H1 (cell line): Measurements from ENCODE around the gene COL26A1. TPM values are rescaled to one million over a fixed set of nuclear protein-coding genes. Genes with fewer than 3 reads are reported as not detected.

Source experiments
- CTCF ChIA-PET: fragments of 300-600 bp; sonication (Branson Sonifier 250); formaldehyde crosslinking; loops from one replicate; lab custom pipeline; 2021; ENCODE audit not compliant: partially characterized antibody; lab: Charles Lee
- POLR2A ChIA-PET: fragments of 300-600 bp; sonication (Branson Sonifier 250); formaldehyde crosslinking; loops from one replicate; lab custom pipeline; 2021; ENCODE audit warnings: inconsistent platforms; ENCODE audit not compliant: partially characterized antibody; lab: Charles Lee
- DNase-seq, 2 experiments: peaks; one replicate each; pipeline versions ENCODE4 v3.0.0 to v3.0.0-alpha.2; 2010 to 2022; ENCODE audit warnings: low spot score in 2 of 2, low read depth in 1 of 2, mixed read lengths in 1 of 2
- FAIRE-seq: peaks from 2 replicates; lab custom pipeline; 2011; peaks lifted over from hg19 to GRCh38; lab: Jason Lieb, UNC
- H2AFZ ChIP-seq: 2 replicates; pipeline ENCODE4 v1.8.1; 2012; ENCODE audit warnings: low read length, inconsistent platforms
- H2AK5ac ChIP-seq: 2 replicates; pipeline ENCODE4 v1.6.1; 2013; ENCODE audit warnings: low read depth, low read length
- H2BK120ac ChIP-seq: replicated peaks from 2 replicates; pipeline ENCODE3; 2013; ENCODE audit warnings: low read depth, low read length, inconsistent platforms
- H2BK12ac ChIP-seq: 2 replicates; pipeline ENCODE4 v1.6.1; 2013; ENCODE audit warnings: low read depth, low read length
- H2BK15ac ChIP-seq: 2 replicates; pipeline ENCODE4 v1.6.1; 2013; ENCODE audit warnings: low read length
- H2BK20ac ChIP-seq: 2 replicates; pipeline ENCODE4 v1.6.1; 2013; ENCODE audit warnings: low read length
- H2BK5ac ChIP-seq: 2 replicates; pipeline ENCODE4 v1.6.1; 2013; ENCODE audit warnings: low read depth, low read length
- H3K14ac ChIP-seq: 2 replicates; pipeline ENCODE4 v1.6.1; 2013; ENCODE audit warnings: inconsistent platforms; ENCODE audit not compliant: insufficient read length
- H3K18ac ChIP-seq: 2 replicates; pipeline ENCODE4 v1.6.1; 2013; ENCODE audit warnings: low read length; ENCODE audit errors: extremely low read depth
- H3K23ac ChIP-seq: 2 replicates; pipeline ENCODE4 v1.6.1; 2013; ENCODE audit warnings: inconsistent platforms; ENCODE audit not compliant: insufficient read length
- H3K23me2 ChIP-seq: 2 replicates; pipeline ENCODE4 v1.6.1; 2013; ENCODE audit warnings: low read depth, low read length
- H3K27ac ChIP-seq: 2 replicates; pipeline ENCODE4 v1.6.1; 2011; ENCODE audit warnings: low read depth, low read length, inconsistent platforms
- H3K27me3 ChIP-seq, 4 experiments: replicated peaks in 1 of 4; 1 replicate in 1 of 4; 2 replicates in 3 of 4; pipeline versions ENCODE4 v1.6.1 to v1.8.1; 2011 to 2013; ENCODE audit warnings: low read length in 3 of 4, mild to moderate bottlenecking in 3 of 4, inconsistent platforms in 2 of 4, mixed read lengths in 2 of 4, moderate library complexity in 1 of 4; ENCODE audit not compliant: control insufficient read depth in 3 of 4, insufficient read depth in 3 of 4; ENCODE audit errors: extremely low read depth in 1 of 4
- H3K36me3 ChIP-seq, 4 experiments: 2 replicates each; pipeline versions ENCODE4 v1.6.1 to v1.8.1; 2011 to 2013; ENCODE audit warnings: mild to moderate bottlenecking in 4 of 4, low read length in 3 of 4, moderate library complexity in 2 of 4, control low read depth in 1 of 4, inconsistent platforms in 1 of 4; ENCODE audit not compliant: insufficient read depth in 4 of 4, control insufficient read depth in 2 of 4
- H3K4ac ChIP-seq: replicated peaks from 2 replicates; pipeline ENCODE3; 2013; ENCODE audit warnings: low read length, low read depth, mixed read lengths, inconsistent platforms; ENCODE audit not compliant: insufficient read length
- H3K4me1 ChIP-seq, 4 experiments: replicated peaks in 1 of 4; 1 replicate in 1 of 4; 2 replicates in 3 of 4; pipeline versions ENCODE4 v1.6.1 to v1.8.1; 2011 to 2013; ENCODE audit warnings: low read length in 3 of 4, inconsistent platforms in 2 of 4, mixed read lengths in 1 of 4; ENCODE audit not compliant: insufficient read depth in 4 of 4, control insufficient read depth in 3 of 4
- H3K4me2 ChIP-seq, 2 experiments: 2 replicates each; pipeline versions ENCODE4 v1.6.1 to v1.8.1; 2011 to 2013; ENCODE audit warnings: low read depth in 2 of 2, low read length in 2 of 2, control low read depth in 1 of 2, inconsistent platforms in 1 of 2, mild to moderate bottlenecking in 1 of 2; ENCODE audit not compliant: insufficient read depth in 1 of 2
- H3K4me3 ChIP-seq, 4 experiments: fragments of 200-600, 300-600 bp in 1 of 4; sonication (generic), shearing (Covaris generic), sonication (Bioruptor Twin) in 1 of 4; 2 replicates each; pipeline versions ENCODE4 v1.5.1 to v1.8.1; 2011 to 2016; ENCODE audit warnings: low read length in 4 of 4, low read depth in 3 of 4, control low read depth in 2 of 4, inconsistent platforms in 2 of 4, mild to moderate bottlenecking in 2 of 4, mixed read lengths in 1 of 4, moderate library complexity in 1 of 4; ENCODE audit not compliant: insufficient read depth in 2 of 4; ENCODE audit errors: extremely low read depth in 1 of 4
- H3K56ac ChIP-seq: replicated peaks from 2 replicates; pipeline ENCODE3; 2013; ENCODE audit warnings: low read depth, mild to moderate bottlenecking, mixed read lengths, low read length, inconsistent platforms; ENCODE audit not compliant: insufficient read length
- H3K79me1 ChIP-seq: 2 replicates; pipeline ENCODE4 v1.6.1; 2013; ENCODE audit warnings: low read depth, low read length, control low read depth
- H3K79me2 ChIP-seq, 2 experiments: 2 replicates each; pipeline versions ENCODE4 v1.6.1 to v1.8.1; 2012 to 2013; ENCODE audit warnings: low read length in 2 of 2, mild to moderate bottlenecking in 2 of 2, inconsistent platforms in 1 of 2; ENCODE audit not compliant: insufficient read depth in 2 of 2, control insufficient read depth in 1 of 2
- H3K9ac ChIP-seq, 4 experiments: replicated peaks in 1 of 4; 1 replicate in 1 of 4; 2 replicates in 3 of 4; pipeline versions ENCODE4 v1.6.1 to v1.8.1; 2011 to 2013; ENCODE audit warnings: low read depth in 3 of 4, low read length in 3 of 4, control low read depth in 2 of 4, mild to moderate bottlenecking in 2 of 4, moderate library complexity in 2 of 4, inconsistent platforms in 1 of 4; ENCODE audit errors: extremely low read depth in 1 of 4
- H3K9me3 ChIP-seq, 2 experiments: 2 replicates each; pipeline versions ENCODE4 v1.6.1 to v1.8.1; 2012 to 2013; ENCODE audit warnings: mild to moderate bottlenecking in 2 of 2, moderate library complexity in 2 of 2, control low read depth in 1 of 2, inconsistent platforms in 1 of 2, low read depth in 1 of 2, low read length in 1 of 2, mixed read lengths in 1 of 2; ENCODE audit not compliant: insufficient read depth in 2 of 2
- H4K20me1 ChIP-seq, 2 experiments: replicated peaks in 1 of 2; 2 replicates each; pipeline versions ENCODE3 to v1.8.1; 2011 to 2013; ENCODE audit warnings: inconsistent platforms in 2 of 2, low read length in 2 of 2, mild to moderate bottlenecking in 1 of 2; ENCODE audit not compliant: insufficient read depth in 2 of 2, control insufficient read depth in 1 of 2
- H4K5ac ChIP-seq: 2 replicates; pipeline ENCODE4 v1.6.1; 2013; ENCODE audit warnings: low read length, low read depth, mixed read lengths, inconsistent platforms; ENCODE audit not compliant: insufficient read length
- H4K8ac ChIP-seq: 2 replicates; pipeline ENCODE4 v1.8.0; 2013; ENCODE audit warnings: mild to moderate bottlenecking, moderate library complexity, low read length, inconsistent platforms; ENCODE audit not compliant: insufficient read depth; ENCODE audit errors: extremely low read depth
- H4K91ac ChIP-seq: replicated peaks from 2 replicates; pipeline ENCODE3; 2013; ENCODE audit warnings: low read length, mixed read lengths, inconsistent platforms; ENCODE audit not compliant: insufficient read length
- ASH2L ChIP-seq: fragments of 200-600, 300-600 bp; sonication (generic); IDR thresholded peaks from one replicate; pipeline ENCODE4 v1.7.1; 2017; ENCODE audit warnings: low read length
- BACH1 ChIP-seq: IDR thresholded peaks from 2 replicates; pipeline ENCODE4 v1.6.1; 2012; ENCODE audit warnings: low read length, improper control_type of control experiment
- BCL11A ChIP-seq, 2 experiments: IDR thresholded peaks; one replicate each; pipeline ENCODE4 v1.6.1; 2011; ENCODE audit warnings: low read depth in 2 of 2, low read length in 2 of 2, mild to moderate bottlenecking in 2 of 2
- CTBP2 ChIP-seq: IDR thresholded peaks from 2 replicates; pipeline ENCODE4 v1.7.0; 2011; ENCODE audit warnings: borderline replicate concordance, mild to moderate bottlenecking, moderate library complexity, mixed read lengths, low read length; ENCODE audit not compliant: insufficient read depth, insufficient read length
- EZH2 ChIP-seq: fragments of 200-600 bp; sonication (generic); IDR thresholded peaks from 2 replicates; pipeline ENCODE4 v1.7.1; 2012; ENCODE audit warnings: low read depth, mild to moderate bottlenecking, moderate library complexity, low read length, inconsistent platforms; ENCODE audit not compliant: severe bottlenecking
- KDM4A ChIP-seq: IDR thresholded peaks from one replicate; pipeline ENCODE4 v1.7.1; 2012; ENCODE audit warnings: low read depth, mild to moderate bottlenecking, moderate library complexity, low read length, inconsistent platforms; ENCODE audit not compliant: severe bottlenecking
- RAD21 ChIP-seq, 2 experiments: IDR thresholded peaks in 1 of 2; conservative IDR thresholded peaks in 1 of 2; 2 replicates each; pipeline ENCODE4 v1.6.1; 2011; ENCODE audit warnings: low read depth in 2 of 2, low read length in 2 of 2, improper control_type of control experiment in 1 of 2, inconsistent platforms in 1 of 2, mild to moderate bottlenecking in 1 of 2, moderate library complexity in 1 of 2
- RFX5 ChIP-seq: IDR thresholded peaks from 2 replicates; pipeline ENCODE4 v1.6.1; 2011; ENCODE audit warnings: low read depth, low read length, improper control_type of control experiment, borderline replicate concordance
- RXRA ChIP-seq: IDR thresholded peaks from 2 replicates; pipeline ENCODE4 v1.6.1; 2011; ENCODE audit warnings: low read depth, mild to moderate bottlenecking, low read length, moderate library complexity; ENCODE audit not compliant: insufficient read depth
- SIN3A ChIP-seq, 2 experiments: IDR thresholded peaks in 1 of 2; conservative IDR thresholded peaks in 1 of 2; 2 replicates each; pipeline ENCODE4 v1.6.1; 2011 to 2012; ENCODE audit warnings: low read length in 2 of 2, improper control_type of control experiment in 1 of 2, low read depth in 1 of 2, mild to moderate bottlenecking in 1 of 2
- SIX5 ChIP-seq: IDR thresholded peaks from 2 replicates; pipeline ENCODE4 v1.6.1; 2011; ENCODE audit warnings: mild to moderate bottlenecking, low read depth, low read length
- YY1 ChIP-seq: IDR thresholded peaks from 2 replicates; pipeline ENCODE4 v1.6.1; 2011; ENCODE audit warnings: low read depth, mild to moderate bottlenecking, low read length
- WGBS, 2 experiments: shearing (Covaris generic) in 1 of 2; methylation state at CpG; one replicate each; pipeline versions ENCODE4 v1.1.6 to v1.1.7; 2013 to 2015; ENCODE audit warnings: low lambda C conversion rate in 2 of 2, mixed read lengths in 2 of 2, inconsistent platforms in 1 of 2, low coverage in 1 of 2, missing lambda C conversion rate in 1 of 2; ENCODE audit not compliant: insufficient replicate concordance in 2 of 2, insufficient coverage in 1 of 2, insufficient read length in 1 of 2; ENCODE audit errors: extremely low coverage in 1 of 2, missing lambda C conversion rate in 1 of 2; 5-methylcytosine and 5-hydroxymethylcytosine counted together
- polyA plus RNA-seq, 7 experiments: library from polyadenylated mRNA; depleted of rRNA in 3 of 7; stranded (reverse) in 5 of 7; unstranded in 2 of 7; fragments of >200 nt in 5 of 7; fragments of 200-250 nt in 2 of 7; gene quantifications; 1 replicate in 5 of 7; 2 replicates in 1 of 7; 4 replicates in 1 of 7; pipeline versions ENCODE4 v1.2.1 to v1.2.3, GENCODE V29; 2011 to 2013; ENCODE audit warnings: missing spikeins in 2 of 7, mixed read lengths in 2 of 7
- total RNA-seq: library from RNA; stranded (reverse); fragmentation: NEBNext Ultra II Directional; extraction: Animal tissue kit (Norgen Biotek cat#: 25700); gene quantifications from 2 replicates; pipeline ENCODE4 v1.2.1, GENCODE V29; 2021

COL26A1 gene
- total and polyA plus RNA-seq, 2 of the 8 experiments (the other 6 are each of a cell fraction or from before 2014, with no cell fraction given), result 51.1 to 68.8 TPM

- Histone ChIP-seq H3K23me2 (no peaks in the 10 kb centered on the region), H3K27ac (0 out of 2 replicates have a peak overlapping the region, but pooled peaks have one; percentile 1), H4K91ac (no peak overlapping the region), H2AK5ac (0 out of 2 replicates have a peak overlapping the region, but pooled peaks have one; percentile 25), H2BK12ac (no peak overlapping the region; the same call in 1 of the 2 replicates), H3K36me3 (peaks cover 0 to 3% (median 0%) of the 10 kb centered on the region in 4 experiments; a peak in 3 of 8 replicates), H2AFZ (no peak overlapping the region), H3K14ac (no peak overlapping the region), H2BK120ac (no peak overlapping the region), H2BK15ac (no peak overlapping the region), H3K4me2 (no peak overlapping the region), H4K20me1 (peaks cover 3 to 4% of the 10 kb centered on the region in 2 experiments), H3K18ac (no peak overlapping the region), H3K79me1 (peaks cover 6% of the 10 kb centered on the region), H3K9ac (no peak overlapping the region), H3K23ac (no peak overlapping the region), H3K4me3 (no peak overlapping the region), H4K5ac (no peak overlapping the region), H3K79me2 (peaks cover 0 to 40% of the 10 kb centered on the region in 2 experiments; a peak in 2 of 4 replicates), H3K56ac (no peak overlapping the region), H3K27me3 (no peaks in the 10 kb centered on the region), H4K8ac (no peak overlapping the region), H3K4me1 (peaks cover 0 to 11% (median 7%) of the 10 kb centered on the region in 4 experiments; a peak in 5 of 7 replicates), H3K4ac (no peak overlapping the region), H2BK20ac (no peak overlapping the region), H3K9me3 (peaks cover 2 to 5% of the 10 kb centered on the region in 2 experiments; a peak in 2 of 4 replicates), H2BK5ac (peak overlapping the region; percentile 6; the same call in 1 of the 2 replicates)
- DNase-seq (no peak), FAIRE-seq (no peak)
- WGBS, 2 experiments, result 87% methylated on average over 4 of the region's 4 CpGs; no CpG with 5 or more reads in 1 of the 2 experiments
- POLR2A ChIA-PET, result interaction anchor here (0.9 to 1.9 kb wide), 7 partner anchors 9 to 303 kb away, joined by 3 to 11 read pairs (median 5); partner anchors contain the start of gene COL26A1
- CTCF ChIA-PET, result interaction anchor here (1.1 to 36.0 kb wide), 9 partner anchors 9 to 118 kb away, joined by 3 to 728 read pairs (median 8); partner anchors contain the start of gene COL26A1
- TF ChIP-seq YY1 (no peak), ASH2L (no peak), RAD21 (IDR thresholded peaks at IDR 0.05 in 1 of 2, conservative IDR thresholded peaks at IDR 0.05 in 1 of 2; ENCODE audit: low read depth in 2 of 2, low read length in 2 of 2) (no peak), SIX5 (no peak), SIN3A (conservative IDR thresholded peaks at IDR 0.05 in 1 of 2, IDR thresholded peaks at IDR 0.05 in 1 of 2; ENCODE audit: low read depth in 1 of 2, low read length in 2 of 2) (no peak), RXRA (no peak), KDM4A (no peak), RFX5 (no peak), CTBP2 (no peak), BACH1 (no peak), EZH2 (no peak), BCL11A (IDR thresholded peaks at IDR 0.05; ENCODE audit: low read depth in 2 of 2, low read length in 2 of 2) (no peak)
Observed at GRCh38 chr7:101377189-101377736, 14.6 kb downstream of the COL26A1 start.
